Breast epithelium (tissue), 4 donors: ENCODE measurements around the gene EFNA4. TPM values are rescaled to one million over a fixed set of nuclear protein-coding genes. Genes with fewer than 3 reads are reported as not detected.

ENCODE experiments used
- DNase-seq, 2 donors: peaks; one replicate each; pipeline ENCODE4 v3.0.0-alpha.2; 2019; ENCODE audit warnings: low spot score in 2 of 2
- H3K27ac ChIP-seq, 2 donors: fragments of 200-600 bp; sonication (generic) in 1 of 2; one replicate each; pipeline ENCODE4 v1.5.1; 2016 to 2019; ENCODE audit warnings: mild to moderate bottlenecking in 1 of 2
- H3K27me3 ChIP-seq, 2 donors: fragments of 200-600 bp; sonication (generic) in 1 of 2; one replicate each; pipeline versions ENCODE4 v1.5.1 to v1.6.0; 2017 to 2019; ENCODE audit warnings: control low read depth in 1 of 2, mild to moderate bottlenecking in 1 of 2
- H3K36me3 ChIP-seq: fragments of 200-600 bp; one replicate; pipeline ENCODE4 v1.5.1; 2019
- H3K4me1 ChIP-seq, 2 donors: fragments of 200-600 bp; sonication (generic); one replicate each; pipeline ENCODE4 v1.5.1; 2016 to 2019; ENCODE audit warnings: control low read depth in 1 of 2
- H3K4me3 ChIP-seq, 3 donors: fragments of 200-600 bp; sonication (generic); 1 replicate in 2 of 3; 2 replicates in 1 of 3; pipeline ENCODE4 v1.5.1; 2016 to 2019; ENCODE audit warnings: mild to moderate bottlenecking in 3 of 3, moderate library complexity in 2 of 3
- H3K9me3 ChIP-seq, 2 donors: fragments of 200-600 bp; sonication (generic) in 1 of 2; one replicate each; pipeline ENCODE4 v1.5.1; 2016 to 2019; ENCODE audit warnings: control low read depth in 1 of 2
- CTCF ChIP-seq, 3 donors: fragments of 450-650 bp; IDR thresholded peaks; one replicate each; pipeline ENCODE4 v1.5.1; 2016 to 2017; ENCODE audit warnings: antibody characterized with exemption in 3 of 3, mild to moderate bottlenecking in 3 of 3, moderate library complexity in 3 of 3
- POLR2A ChIP-seq: fragments of 450-650 bp; IDR thresholded peaks from one replicate; pipeline ENCODE4 v1.6.1; 2016; ENCODE audit warnings: antibody characterized with exemption, mild to moderate bottlenecking, moderate library complexity
- POLR2AphosphoS5 ChIP-seq, 3 donors: sonication (generic); formaldehyde crosslinking; IDR thresholded peaks; one replicate each; pipeline ENCODE4 v1.6.1; 2017; ENCODE audit warnings: antibody characterized with exemption in 3 of 3
- intact Hi-C: fragments of 100-400 bp; cut with DNase I; formaldehyde crosslinking; loops from one replicate; pipeline ENCODE4 v1.15.1; 2023; ENCODE audit warnings: low total_unique reads
- total RNA-seq, 3 donors: library from RNA; depleted of rRNA; stranded (reverse); fragments of >200 nt; gene quantifications; one replicate each; pipeline ENCODE4 v1.1.0, GENCODE V29; 2016

Gene EFNA4
- total RNA-seq, 3 donors from 2014 or later, result 4.8 to 26.6 (median 23.9) TPM

DNA sequence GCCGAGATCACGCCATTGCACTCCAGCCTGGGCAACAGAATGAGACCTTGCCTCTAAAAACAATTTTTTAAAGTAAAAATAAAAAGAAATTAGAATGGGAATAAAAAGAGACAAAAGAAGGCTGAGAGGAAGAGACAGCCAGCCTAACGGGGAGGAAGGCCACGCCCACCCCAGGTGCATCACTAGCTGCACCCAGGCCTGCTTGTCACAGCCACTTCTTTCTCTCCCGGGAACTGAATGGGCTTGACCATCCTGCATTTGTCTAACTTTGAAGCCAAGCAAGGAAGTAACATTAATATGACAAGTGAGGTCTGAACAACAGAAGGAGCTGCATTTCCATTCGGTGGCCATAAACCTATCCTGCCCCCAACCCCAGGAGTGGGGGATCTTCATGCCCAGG is 43.3 kb downstream of the EFNA4 start:
- Histone ChIP-seq H3K9me3 (no peaks in the 10 kb centered on the region), H3K36me3 (no peaks in the 10 kb centered on the region), H3K4me3 (no peak overlapping the region), H3K27ac (no peak overlapping the region), H3K27me3 (no peaks in the 10 kb centered on the region), H3K4me1 (no peaks in the 10 kb centered on the region)
- no peak for DNase-seq
- intact Hi-C loops, result no loop called here
- TF ChIP-seq CTCF (IDR thresholded peaks at IDR 0.05), result no peak
- TF ChIP-seq POLR2AphosphoS5 (IDR thresholded peaks at IDR 0.05), result no peak
- TF ChIP-seq POLR2A, result no peak

GRCh38 chr1:155107309-155108264 is 44.0 kb downstream of the EFNA4 start:
- intact Hi-C loops, result no loop called here
- Histone ChIP-seq H3K4me3 (no peak overlapping the region), H3K4me1 (no peaks in the 10 kb centered on the region), H3K36me3 (no peaks in the 10 kb centered on the region), H3K27ac (no peak overlapping the region), H3K9me3 (no peaks in the 10 kb centered on the region), H3K27me3 (no peaks in the 10 kb centered on the region)
- DNase-seq, result no peak
- TF ChIP-seq POLR2AphosphoS5 (IDR thresholded peaks at IDR 0.05), result no peak
- no peak for TF ChIP-seq POLR2A
- no peak for TF ChIP-seq CTCF (IDR thresholded peaks at IDR 0.05)

- H3K4me3 ChIP-seq, result no peak overlapping the region
- DNase-seq, result no peak
- intact Hi-C loops, result no loop called here
- H3K27me3 ChIP-seq, result no peaks in the 10 kb centered on the region
- H3K36me3 ChIP-seq, result no peaks in the 10 kb centered on the region
- no peaks in the 10 kb centered on the region for H3K4me1 ChIP-seq
- no peaks in the 10 kb centered on the region for H3K9me3 ChIP-seq
- TF ChIP-seq POLR2AphosphoS5 (IDR thresholded peaks at IDR 0.05) (no peak), CTCF (IDR thresholded peaks at IDR 0.05) (no peak), POLR2A (no peak)
- no peak overlapping the region for H3K27ac ChIP-seq
Observed at GRCh38 chr1:155108296-155108695, 44.8 kb downstream of the EFNA4 start.

DNA sequence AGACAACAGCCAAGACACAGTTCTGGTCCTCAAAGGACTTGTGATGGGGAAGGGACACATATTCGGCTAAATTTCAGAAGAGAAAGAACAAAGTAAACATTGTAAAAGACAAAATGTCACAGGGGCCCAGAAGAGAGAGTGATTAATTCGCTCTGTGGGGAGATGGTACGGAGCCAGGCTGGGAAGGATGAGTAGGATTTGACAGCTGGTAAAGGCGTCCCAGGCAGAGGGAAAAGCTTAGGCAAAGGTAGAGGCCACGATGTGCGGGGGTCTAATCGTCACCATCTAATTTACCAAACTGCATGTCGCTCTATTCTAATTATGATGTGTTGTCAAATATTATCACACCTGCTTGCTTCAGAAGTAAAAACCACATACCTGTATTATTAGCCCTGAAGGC is 46.8 kb downstream of the EFNA4 start:
- H3K27ac ChIP-seq, result no peak overlapping the region
- intact Hi-C loops, result no loop called here
- H3K4me3 ChIP-seq, result no peak overlapping the region

More for the DNA sequence above, 46.8 kb downstream of the EFNA4 start:
- Histone ChIP-seq H3K27me3 (no peaks in the 10 kb centered on the region), H3K9me3 (no peaks in the 10 kb centered on the region), H3K4me1 (no peaks in the 10 kb centered on the region), H3K36me3 (no peaks in the 10 kb centered on the region)
- TF ChIP-seq POLR2A (no peak), CTCF (IDR thresholded peaks at IDR 0.05) (no peak), POLR2AphosphoS5 (IDR thresholded peaks at IDR 0.05) (no peak)
- DNase-seq, result no peak
